T-cell (primary cell): Measurements from ENCODE around the gene CELF2. TPM values are rescaled to one million over a fixed set of nuclear protein-coding genes. Genes with fewer than 3 reads are reported as not detected.

ENCODE experiments used
- ATAC-seq, 4 experiments: fragments of 200-7000 bp in 3 of 4; fragments of 150-1000 bp in 1 of 4; cut with Tn5 transposase; replicated peaks in 1 of 4; 1 replicate in 3 of 4; 2 replicates in 1 of 4; pipeline ENCODE4 v1.10.0; 2021; ENCODE audit warnings: moderate library complexity in 3 of 4, mild to moderate bottlenecking in 2 of 4, moderate number of reproducible peaks in 1 of 4
- CTCF ChIA-PET, 2 donors: fragments of 300-600 bp; sonication (Branson Sonifier 250); formaldehyde crosslinking; loops; one replicate each; lab custom pipeline; 2022; ENCODE audit warnings: antibody characterized with exemption in 2 of 2; lab: Charles Lee
- POLR2A ChIA-PET, 2 donors: fragments of 300-600 bp; sonication (Branson Sonifier 250); formaldehyde crosslinking; loops; one replicate each; lab custom pipeline; 2022; ENCODE audit warnings: antibody characterized with exemption in 2 of 2; lab: Charles Lee
- DNase-seq, 35 experiments: peaks; one replicate each; pipeline versions ENCODE4 v3.0.0 to v3.0.0-alpha.2; 2013 to 2023
- H3K27ac ChIP-seq: one replicate; pipeline ENCODE4 v1.5.1; 2013; ENCODE audit warnings: low read length
- H3K27me3 ChIP-seq, 2 experiments: replicated peaks in 1 of 2; 1 replicate in 1 of 2; 2 replicates in 1 of 2; pipeline versions ENCODE4 v1.6.1 to v1.7.0; 2013; ENCODE audit warnings: low read length in 1 of 2, mixed read lengths in 1 of 2; ENCODE audit not compliant: control insufficient read depth in 2 of 2, insufficient read depth in 2 of 2; ENCODE audit errors: extremely low read depth in 1 of 2
- H3K36me3 ChIP-seq, 2 donors: 1 replicate in 1 of 2; 2 replicates in 1 of 2; pipeline versions ENCODE4 v1.6.1 to v1.7.0; 2013; ENCODE audit warnings: low read length in 1 of 2; ENCODE audit not compliant: control insufficient read depth in 2 of 2, insufficient read depth in 1 of 2; ENCODE audit errors: extremely low read depth in 1 of 2
- H3K4me1 ChIP-seq, 2 experiments: 1 replicate in 1 of 2; 2 replicates in 1 of 2; pipeline versions ENCODE4 v1.6.1 to v1.7.0; 2013; ENCODE audit warnings: low read length in 2 of 2, mixed read lengths in 1 of 2; ENCODE audit not compliant: insufficient read depth in 2 of 2, control insufficient read depth in 1 of 2; ENCODE audit errors: extremely low read depth in 1 of 2
- H3K4me3 ChIP-seq, 2 donors: 1 replicate in 1 of 2; 2 replicates in 1 of 2; pipeline versions ENCODE4 v1.5.1 to v1.7.0; 2013; ENCODE audit warnings: mild to moderate bottlenecking in 2 of 2, low read length in 1 of 2, moderate library complexity in 1 of 2; ENCODE audit not compliant: control insufficient read depth in 1 of 2; ENCODE audit errors: extremely low read depth in 1 of 2
- H3K9me3 ChIP-seq: 2 replicates; pipeline ENCODE4 v1.7.0; 2013
- H3K27ac Mint-ChIP-seq, 2 donors: one replicate each; pipeline ENCODE4 v1.8.0; 2020 to 2021; ENCODE audit warnings: mild to moderate bottlenecking in 2 of 2, mixed read lengths in 2 of 2
- H3K27me3 Mint-ChIP-seq, 2 donors: one replicate each; pipeline ENCODE4 v1.8.0; 2021 to 2022; ENCODE audit warnings: mixed read lengths in 2 of 2
- H3K36me3 Mint-ChIP-seq: one replicate; pipeline ENCODE4 v1.8.0; 2021; ENCODE audit warnings: mixed read lengths
- H3K4me1 Mint-ChIP-seq, 3 donors: one replicate each; pipeline ENCODE4 v1.8.0; 2020 to 2022; ENCODE audit warnings: mixed read lengths in 3 of 3, mild to moderate bottlenecking in 1 of 3
- H3K4me3 Mint-ChIP-seq, 3 donors: one replicate each; pipeline ENCODE4 v1.8.0; 2020 to 2022; ENCODE audit warnings: mild to moderate bottlenecking in 3 of 3, mixed read lengths in 3 of 3, moderate library complexity in 3 of 3
- H3K9me3 Mint-ChIP-seq, 3 donors: one replicate each; pipeline ENCODE4 v1.8.0; 2020 to 2022; ENCODE audit warnings: mixed read lengths in 3 of 3
- WGBS: methylation state at CpG from one replicate; pipeline ENCODE4 v1.1.5; 2013; ENCODE audit warnings: missing lambda C conversion rate; ENCODE audit not compliant: insufficient coverage; 5-methylcytosine and 5-hydroxymethylcytosine counted together
- total RNA-seq, 35 experiments: library from RNA in 6 of 35; stranded (reverse) in 6 of 35; fragments of 120-200 nt in 1 of 35; gene quantifications; one replicate each; pipeline versions ENCODE4 v1.2.1 to v1.2.4 and lab custom pipeline; 2013 to 2026

CELF2 gene
- total RNA-seq, 5 donors from 2014 or later (not counting 1 experiment from before 2014, with no cell fraction given): 149 to 225 (median 166) TPM

- Mint-ChIP-seq H3K4me1 (no peaks in the 10 kb centered on the region), H3K27ac (no peak overlapping the region), H3K27me3 (no peaks in the 10 kb centered on the region), H3K36me3 (no peaks in the 10 kb centered on the region), H3K4me3 (no peak overlapping the region), H3K9me3 (no peaks in the 10 kb centered on the region)
- POLR2A ChIA-PET: interaction anchor here in 1 of 2 donors (0.6 kb wide), 1 partner anchor 139 kb away, joined by 3 read pairs; no protein-coding TSS in a partner anchor
- H3K36me3 ChIP-seq: no peaks in the 10 kb centered on the region
- no peak for DNase-seq
- no peak overlapping the region for H3K4me3 ChIP-seq
- no peaks in the 10 kb centered on the region for H3K27me3 ChIP-seq
- CTCF ChIA-PET: no interaction called here
- no peak overlapping the region for H3K27ac ChIP-seq
- H3K4me1 ChIP-seq: no peaks in the 10 kb centered on the region
- ATAC-seq: no peak
- WGBS: 81% methylated on average over 3 of the region's 8 CpGs
- no peaks in the 10 kb centered on the region for H3K9me3 ChIP-seq
Observed at GRCh38 chr10:11386044-11386443, 368.4 kb downstream of the CELF2 start.
